Epithelial cell of esophagus (primary cell): Measurements from ENCODE around the gene LGALS9.
"Not testable (repeated sequence)": the region's sequence is repeated elsewhere in the genome, so short reads cannot be mapped to it uniquely, and the experiment has no call there.

ENCODE experiments used
- DNase-seq: peaks from one replicate; pipeline ENCODE4 v3.0.0; 2010; ENCODE audit warnings: low read depth
- H3K4me3 ChIP-seq: 2 replicates; pipeline ENCODE4 v1.5.1; 2011; ENCODE audit warnings: mild to moderate bottlenecking, low read length, control low read depth
- TF ChIP-seq, protein P1 (sequence below): IDR thresholded peaks from 2 replicates; pipeline ENCODE4 v1.5.1; 2011; ENCODE audit warnings: low read depth, mild to moderate bottlenecking, low read length, control low read depth, inconsistent platforms; ENCODE audit not compliant: insufficient read depth; ENCODE audit errors: missing control alignments

LGALS9 gene

DNA sequence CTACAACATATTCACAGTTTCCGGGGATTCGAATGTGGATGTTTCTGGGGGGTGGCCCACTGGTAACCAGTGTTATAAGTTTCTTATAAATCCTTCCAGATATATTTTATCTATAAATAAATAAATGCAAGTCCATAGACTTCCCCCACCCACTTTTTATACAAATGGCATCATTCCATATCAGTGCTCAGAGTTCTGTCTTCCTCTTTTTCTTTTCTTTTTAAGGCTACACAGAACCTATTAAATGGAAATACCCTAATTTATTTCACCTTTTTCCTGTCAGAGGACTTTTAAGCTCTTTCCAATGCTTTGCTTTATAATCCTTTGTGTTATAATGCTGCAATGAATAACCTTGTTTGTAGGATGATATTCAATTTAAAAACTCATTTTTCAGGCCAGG lies 3.8 kb downstream of the LGALS9 start:
- H3K4me3 ChIP-seq: no peak overlapping the region
- no peak for DNase-seq
- TF ChIP-seq, protein P1, sequence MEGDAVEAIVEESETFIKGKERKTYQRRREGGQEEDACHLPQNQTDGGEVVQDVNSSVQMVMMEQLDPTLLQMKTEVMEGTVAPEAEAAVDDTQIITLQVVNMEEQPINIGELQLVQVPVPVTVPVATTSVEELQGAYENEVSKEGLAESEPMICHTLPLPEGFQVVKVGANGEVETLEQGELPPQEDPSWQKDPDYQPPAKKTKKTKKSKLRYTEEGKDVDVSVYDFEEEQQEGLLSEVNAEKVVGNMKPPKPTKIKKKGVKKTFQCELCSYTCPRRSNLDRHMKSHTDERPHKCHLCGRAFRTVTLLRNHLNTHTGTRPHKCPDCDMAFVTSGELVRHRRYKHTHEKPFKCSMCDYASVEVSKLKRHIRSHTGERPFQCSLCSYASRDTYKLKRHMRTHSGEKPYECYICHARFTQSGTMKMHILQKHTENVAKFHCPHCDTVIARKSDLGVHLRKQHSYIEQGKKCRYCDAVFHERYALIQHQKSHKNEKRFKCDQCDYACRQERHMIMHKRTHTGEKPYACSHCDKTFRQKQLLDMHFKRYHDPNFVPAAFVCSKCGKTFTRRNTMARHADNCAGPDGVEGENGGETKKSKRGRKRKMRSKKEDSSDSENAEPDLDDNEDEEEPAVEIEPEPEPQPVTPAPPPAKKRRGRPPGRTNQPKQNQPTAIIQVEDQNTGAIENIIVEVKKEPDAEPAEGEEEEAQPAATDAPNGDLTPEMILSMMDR: no peak

DNA sequence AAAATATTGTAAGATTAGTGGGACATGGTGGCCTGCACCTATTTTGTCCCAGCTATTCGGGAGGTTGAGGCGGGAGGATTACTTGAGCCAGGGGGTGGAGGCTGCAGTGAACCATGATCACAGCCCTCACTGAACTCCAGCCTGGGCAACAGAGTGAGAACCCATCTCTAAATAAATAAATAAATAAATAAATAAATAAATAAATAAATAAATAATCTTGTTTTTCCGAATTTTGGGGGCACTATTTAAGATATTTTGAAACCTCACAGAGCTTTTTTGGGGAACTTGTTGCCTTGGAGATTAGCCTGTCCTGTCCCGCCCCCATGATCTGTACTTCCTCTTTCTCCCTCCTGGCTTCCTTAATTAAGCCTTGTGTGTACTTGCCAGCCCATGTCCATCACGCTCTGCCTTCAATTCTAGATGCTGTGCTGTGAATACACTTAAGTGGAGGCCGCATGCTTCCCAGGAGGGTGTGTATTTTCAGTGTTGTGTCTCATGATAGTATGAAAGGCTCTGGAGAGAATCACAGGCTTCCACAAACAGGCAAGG lies 4.4 kb downstream of the LGALS9 start:
- no peak overlapping the region for H3K4me3 ChIP-seq
- TF ChIP-seq, protein P1: no peak
- no peak for DNase-seq

DNA sequence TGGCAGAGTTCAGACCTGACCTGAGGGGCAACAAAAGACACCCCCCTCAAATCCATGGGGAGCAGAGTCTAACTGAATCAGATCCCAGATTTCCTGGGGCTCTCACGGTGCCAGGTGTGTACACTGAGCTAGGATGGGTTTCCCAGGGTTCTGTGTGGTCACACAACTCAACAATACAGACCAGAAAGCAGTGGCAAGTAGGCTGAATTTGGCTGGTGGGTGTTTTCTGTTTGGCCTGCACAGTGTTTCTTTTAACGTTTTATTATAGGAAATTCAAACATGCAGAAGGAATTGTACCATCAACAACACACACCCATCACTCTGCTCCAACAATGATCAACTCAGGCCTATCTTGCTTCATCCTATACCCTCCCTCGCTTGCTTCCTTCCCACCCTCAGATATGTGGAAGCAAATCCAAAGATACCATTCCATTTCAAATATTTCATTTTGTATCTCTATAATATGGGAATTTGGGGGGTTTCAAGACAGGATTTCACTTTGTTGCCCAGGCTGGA lies 5.1 kb downstream of the LGALS9 start:
- not testable (repeated sequence) for H3K4me3 ChIP-seq, DNase-seq

DNA sequence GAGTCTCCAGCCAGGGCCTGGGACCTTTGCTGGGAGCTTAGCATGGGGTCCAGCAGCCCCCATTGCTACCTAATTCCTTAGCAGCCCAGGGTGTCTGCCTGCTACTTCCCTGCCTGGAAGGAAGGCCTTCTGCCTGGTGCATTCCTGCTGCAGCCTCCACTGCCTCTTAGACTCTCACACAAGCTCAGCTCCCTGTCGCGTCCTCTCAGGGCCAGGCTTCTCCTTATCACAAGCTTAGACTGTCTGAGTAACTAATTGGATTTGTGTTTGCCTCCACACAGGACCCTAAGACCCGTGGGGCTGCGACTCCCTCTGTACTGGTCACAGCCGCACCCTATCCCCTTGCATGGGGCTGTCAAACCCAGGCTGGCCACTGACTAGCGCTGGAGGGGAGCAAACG lies 6.8 kb downstream of the LGALS9 start:
- DNase-seq, H3K4me3 ChIP-seq: not testable (repeated sequence)

DNA sequence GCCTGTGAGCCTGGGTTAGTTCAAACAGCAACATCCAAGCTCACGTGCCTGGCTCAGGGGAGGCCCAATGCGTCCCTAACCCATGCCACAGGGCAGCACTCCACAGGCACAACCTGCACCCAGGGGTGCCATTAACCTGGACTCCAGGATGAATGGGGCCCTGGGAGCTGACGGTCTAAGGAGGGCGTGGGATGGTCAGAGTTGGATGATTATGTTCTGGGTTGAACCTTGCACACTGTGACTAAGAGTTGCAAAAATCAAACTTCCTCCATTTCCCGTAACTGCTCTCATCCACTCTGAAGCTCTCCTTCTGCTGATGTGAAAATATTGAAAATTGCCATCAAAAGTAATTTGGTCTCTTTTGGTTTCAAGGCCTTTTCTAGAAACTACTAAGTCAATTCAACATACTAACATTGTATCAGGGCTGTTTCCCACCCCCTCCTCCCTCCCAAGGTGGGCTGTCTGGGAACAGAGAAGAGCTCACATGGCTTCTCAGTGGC lies 7.5 kb downstream of the LGALS9 start:
- H3K4me3 ChIP-seq, DNase-seq: not testable (repeated sequence)

DNA sequence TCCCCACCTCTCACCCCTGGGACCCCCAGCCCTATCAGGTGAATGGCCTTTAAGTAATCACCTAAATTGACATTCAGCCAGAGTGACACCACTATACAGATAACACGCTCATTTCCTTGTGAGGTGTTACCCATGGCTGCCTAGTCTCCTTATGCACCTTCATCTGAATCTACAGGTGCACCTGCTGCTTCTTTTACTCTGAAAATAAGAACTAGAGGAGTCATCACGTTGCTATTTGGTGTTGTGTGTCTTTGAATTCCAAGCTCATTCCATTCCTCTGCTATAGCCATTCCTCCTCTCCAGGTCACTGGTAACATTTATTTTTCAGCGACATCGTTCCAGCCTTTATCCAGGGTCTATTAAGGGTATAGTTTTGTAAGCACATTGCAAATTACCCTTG lies 9.8 kb downstream of the LGALS9 start:
- DNase-seq: no peak
- TF ChIP-seq, protein P1: no peak
- no peak overlapping the region for H3K4me3 ChIP-seq

DNA sequence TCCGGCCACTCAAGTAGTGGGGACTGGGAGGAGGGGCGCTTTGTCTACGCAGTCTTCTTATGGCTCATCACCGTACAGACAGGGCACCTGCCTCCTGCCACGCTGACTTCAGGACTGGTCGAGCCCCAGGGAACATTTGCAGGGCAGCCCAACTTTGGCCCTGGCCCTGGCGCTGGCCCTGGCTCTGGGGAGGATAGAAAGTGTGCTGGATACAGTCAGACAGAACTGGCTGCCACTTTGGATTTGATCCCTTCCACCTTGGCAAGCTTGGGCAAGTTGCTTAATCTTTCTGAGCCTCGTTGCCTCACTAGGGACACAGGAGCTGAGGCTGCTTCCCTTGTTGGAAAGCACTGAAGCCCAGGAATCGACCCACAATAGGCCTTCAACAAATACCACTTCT lies 13.6 kb downstream of the LGALS9 start:
- DNase-seq: peak; percentile 44
- TF ChIP-seq, protein P1: no peak
- no peak overlapping the region for H3K4me3 ChIP-seq

DNA sequence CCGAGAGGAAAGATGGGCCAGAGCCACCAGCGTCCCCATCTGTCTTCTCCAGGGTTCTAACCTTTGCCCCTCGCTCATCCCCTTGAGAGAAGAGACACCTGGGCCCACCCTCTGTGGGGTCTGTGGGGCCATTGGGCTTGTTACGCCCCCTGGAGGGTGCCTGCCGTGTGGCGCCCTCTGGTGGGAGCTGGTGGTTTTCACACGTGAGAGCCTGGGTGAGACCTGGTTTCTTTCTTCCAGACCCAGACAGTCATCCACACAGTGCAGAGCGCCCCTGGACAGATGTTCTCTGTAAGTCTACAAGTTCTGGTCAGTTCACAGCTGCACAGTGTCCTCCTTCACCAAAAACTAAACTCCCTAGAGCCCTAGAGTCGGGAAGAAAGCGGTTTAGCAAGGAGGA lies 14.6 kb downstream of the LGALS9 start:
- TF ChIP-seq, protein P1: peak; percentile 15
- not testable (repeated sequence) for H3K4me3 ChIP-seq, DNase-seq
